Muscle layer of colon (tissue), 2 donors: ENCODE measurements around the gene RBKS.

Experiments used
- H3K27ac ChIP-seq: one replicate; pipeline ENCODE4 v1.7.0; 2013; ENCODE audit warnings: low read depth, mild to moderate bottlenecking, low read length, moderate library complexity
- H3K27me3 ChIP-seq, 2 donors: one replicate each; pipeline ENCODE4 v1.7.0; 2013; ENCODE audit warnings: low read length in 2 of 2, mild to moderate bottlenecking in 2 of 2; ENCODE audit not compliant: insufficient read depth in 2 of 2, control insufficient read depth in 1 of 2
- H3K36me3 ChIP-seq: one replicate; pipeline ENCODE4 v1.7.0; 2013; ENCODE audit warnings: mild to moderate bottlenecking, low read length; ENCODE audit not compliant: insufficient read depth
- H3K4me1 ChIP-seq: one replicate; pipeline ENCODE4 v1.7.0; 2013; ENCODE audit warnings: mild to moderate bottlenecking, low read length; ENCODE audit not compliant: insufficient read depth
- H3K4me3 ChIP-seq, 2 donors: one replicate each; pipeline ENCODE4 v1.7.0; 2013; ENCODE audit warnings: low read length in 2 of 2, low read depth in 1 of 2, mild to moderate bottlenecking in 1 of 2, moderate library complexity in 1 of 2
- H3K9ac ChIP-seq: one replicate; pipeline ENCODE4 v1.7.0; 2013; ENCODE audit warnings: low read length
- H3K9me3 ChIP-seq: one replicate; pipeline ENCODE4 v1.7.0; 2013; ENCODE audit warnings: mild to moderate bottlenecking, low read length
- donor health status: abdominal sarcoma.
- donor health status: Adenocarcinoma of cecum.

Gene RBKS

GRCh38 chr2:27903649-27904404 lies 13.6 kb upstream of the RBKS start:
- no peak overlapping the region for H3K9ac ChIP-seq
- peaks cover 5% of the 10 kb centered on the region for H3K4me1 ChIP-seq
- H3K27me3 ChIP-seq, result no peaks in the 10 kb centered on the region
- no peaks in the 10 kb centered on the region for H3K36me3 ChIP-seq
- H3K9me3 ChIP-seq, result no peaks in the 10 kb centered on the region
- H3K27ac ChIP-seq, result no peak overlapping the region
- H3K4me3 ChIP-seq, result no peak overlapping the region

- Histone ChIP-seq H3K27ac (no peak overlapping the region), H3K9ac (no peak overlapping the region), H3K36me3 (no peaks in the 10 kb centered on the region), H3K4me3 (no peak overlapping the region), H3K4me1 (peaks cover 5% of the 10 kb centered on the region), H3K27me3 (no peaks in the 10 kb centered on the region), H3K9me3 (no peaks in the 10 kb centered on the region)
Observed at GRCh38 chr2:27903018-27903417, 12.8 kb upstream of the RBKS start.

- H3K4me3 ChIP-seq, result no peak overlapping the region
- no peak overlapping the region for H3K27ac ChIP-seq
- no peaks in the 10 kb centered on the region for H3K9me3 ChIP-seq
- no peaks in the 10 kb centered on the region for H3K27me3 ChIP-seq
- H3K9ac ChIP-seq, result no peak overlapping the region
- H3K4me1 ChIP-seq, result peaks cover 5% of the 10 kb centered on the region
- H3K36me3 ChIP-seq, result peaks cover 4% of the 10 kb centered on the region
Observed at GRCh38 chr2:27902098-27902497, 11.9 kb upstream of the RBKS start.

- no peak overlapping the region for H3K4me3 ChIP-seq
- H3K27me3 ChIP-seq, result no peaks in the 10 kb centered on the region
- H3K27ac ChIP-seq, result no peak overlapping the region
- peaks cover 5% of the 10 kb centered on the region for H3K4me1 ChIP-seq
- peaks cover 13% of the 10 kb centered on the region for H3K36me3 ChIP-seq
- no peaks in the 10 kb centered on the region for H3K9me3 ChIP-seq
- H3K9ac ChIP-seq, result no peak overlapping the region
Observed at GRCh38 chr2:27901234-27901633, 11.0 kb upstream of the RBKS start.

- Histone ChIP-seq H3K4me1 (peaks cover 2% of the 10 kb centered on the region), H3K36me3 (peaks cover 16% of the 10 kb centered on the region), H3K4me3 (no peak overlapping the region), H3K9ac (no peak overlapping the region), H3K27me3 (no peaks in the 10 kb centered on the region), H3K27ac (no peak overlapping the region), H3K9me3 (no peaks in the 10 kb centered on the region)
Observed at GRCh38 chr2:27897717-27898116, 7.5 kb upstream of the RBKS start.

GRCh38 chr2:27893006-27893405 lies 2.8 kb upstream of the RBKS start:
- no peak overlapping the region for H3K9ac ChIP-seq
- H3K9me3 ChIP-seq, result no peaks in the 10 kb centered on the region
- H3K27ac ChIP-seq, result no peak overlapping the region
- no peaks in the 10 kb centered on the region for H3K27me3 ChIP-seq
- H3K36me3 ChIP-seq, result peaks cover 16% of the 10 kb centered on the region
- H3K4me1 ChIP-seq, result peaks cover 7% of the 10 kb centered on the region
- H3K4me3 ChIP-seq, result no peak overlapping the region

GRCh38 chr2:27891673-27892105 lies 1.5 kb upstream of the RBKS start:
- H3K27ac ChIP-seq, result peak overlapping the region; percentile 8
- no peak overlapping the region for H3K9ac ChIP-seq
- H3K36me3 ChIP-seq, result peaks cover 8% of the 10 kb centered on the region
- peak overlapping the region in 1 of 2 donors; percentile 94 for H3K4me3 ChIP-seq
- peaks cover 7% of the 10 kb centered on the region for H3K4me1 ChIP-seq
- H3K27me3 ChIP-seq, result no peaks in the 10 kb centered on the region
- H3K9me3 ChIP-seq, result no peaks in the 10 kb centered on the region

GRCh38 chr2:27890924-27891672 lies 911 bp upstream of the RBKS start:
- Histone ChIP-seq H3K4me3 (peak overlapping the region; percentile 53 to 94), H3K4me1 (peaks cover 7% of the 10 kb centered on the region), H3K9ac (peak overlapping the region; percentile 96), H3K9me3 (no peaks in the 10 kb centered on the region), H3K36me3 (peaks cover 2% of the 10 kb centered on the region), H3K27me3 (no peaks in the 10 kb centered on the region), H3K27ac (peak overlapping the region; percentile 74)

GRCh38 chr2:27889774-27890145 lies 427 bp downstream of the RBKS start:
- H3K4me1 ChIP-seq, result peaks cover 7% of the 10 kb centered on the region

GRCh38 chr2:27888790-27889189 lies 1.4 kb downstream of the RBKS start:
- H3K4me1 ChIP-seq, result peaks cover 7% of the 10 kb centered on the region
- H3K27ac ChIP-seq, result peak overlapping the region; percentile 61
- no peak overlapping the region for H3K9ac ChIP-seq
- H3K27me3 ChIP-seq, result no peaks in the 10 kb centered on the region
- no peak overlapping the region for H3K4me3 ChIP-seq
- no peaks in the 10 kb centered on the region for H3K9me3 ChIP-seq
- no peaks in the 10 kb centered on the region for H3K36me3 ChIP-seq

More at GRCh38 chr2:27889774-27890145, 427 bp downstream of the RBKS start:
- peak overlapping the region; percentile 40 to 94 for H3K4me3 ChIP-seq
- H3K27ac ChIP-seq, result peak overlapping the region; percentile 74
- H3K9me3 ChIP-seq, result no peaks in the 10 kb centered on the region
- peak overlapping the region; percentile 18 for H3K9ac ChIP-seq
- no peaks in the 10 kb centered on the region for H3K36me3 ChIP-seq
- no peaks in the 10 kb centered on the region for H3K27me3 ChIP-seq

GRCh38 chr2:27887830-27888229 lies 2.4 kb downstream of the RBKS start:
- H3K4me1 ChIP-seq, result peaks cover 7% of the 10 kb centered on the region
- H3K9ac ChIP-seq, result no peak overlapping the region
- H3K27ac ChIP-seq, result no peak overlapping the region
- no peaks in the 10 kb centered on the region for H3K36me3 ChIP-seq
- no peaks in the 10 kb centered on the region for H3K27me3 ChIP-seq
- no peak overlapping the region for H3K4me3 ChIP-seq
- H3K9me3 ChIP-seq, result no peaks in the 10 kb centered on the region
